Bronchial epithelial cell (primary cell): Measurements from ENCODE around the gene PUS3. TPM values are rescaled to one million over a fixed set of nuclear protein-coding genes. Genes with fewer than 3 reads are reported as not detected.

Experiments
- DNase-seq: peaks from one replicate; pipeline ENCODE4 v3.0.0-alpha.2; 2010; ENCODE audit warnings: low read depth
- FAIRE-seq: peaks from 2 replicates; lab custom pipeline; 2011; peaks lifted over from hg19 to GRCh38; lab: Jason Lieb, UNC
- H3K27me3 ChIP-seq: 2 replicates; pipeline ENCODE4 v1.5.1; 2011; ENCODE audit warnings: low read length; ENCODE audit not compliant: control insufficient read depth, insufficient read depth
- H3K36me3 ChIP-seq: 2 replicates; pipeline ENCODE4 v1.5.1; 2011; ENCODE audit warnings: low read length; ENCODE audit not compliant: control insufficient read depth, insufficient read depth
- H3K4me3 ChIP-seq: 2 replicates; pipeline ENCODE4 v1.5.1; 2011; ENCODE audit warnings: mild to moderate bottlenecking, low read depth, low read length, control low read depth
- total RNA-seq: library from RNA; depleted of rRNA; stranded (reverse); fragments of >200 nt; gene quantifications from 2 replicates; pipeline ENCODE4 v1.2.1, GENCODE V29; 2014
- TF ChIP-seq, protein P1 (sequence below): IDR thresholded peaks from 2 replicates; pipeline ENCODE4 v1.5.1; 2011; ENCODE audit warnings: mild to moderate bottlenecking, moderate library complexity, low read length, control low read depth, inconsistent platforms; ENCODE audit not compliant: insufficient read depth, severe bottlenecking

Gene PUS3
- total RNA-seq, 1 donor from 2014 or later, result 19.5 TPM

GRCh38 chr11:125910226-125910849 lies 7.3 kb upstream of the PUS3 start:
- no peaks in the 10 kb centered on the region for H3K27me3 ChIP-seq

DNA sequence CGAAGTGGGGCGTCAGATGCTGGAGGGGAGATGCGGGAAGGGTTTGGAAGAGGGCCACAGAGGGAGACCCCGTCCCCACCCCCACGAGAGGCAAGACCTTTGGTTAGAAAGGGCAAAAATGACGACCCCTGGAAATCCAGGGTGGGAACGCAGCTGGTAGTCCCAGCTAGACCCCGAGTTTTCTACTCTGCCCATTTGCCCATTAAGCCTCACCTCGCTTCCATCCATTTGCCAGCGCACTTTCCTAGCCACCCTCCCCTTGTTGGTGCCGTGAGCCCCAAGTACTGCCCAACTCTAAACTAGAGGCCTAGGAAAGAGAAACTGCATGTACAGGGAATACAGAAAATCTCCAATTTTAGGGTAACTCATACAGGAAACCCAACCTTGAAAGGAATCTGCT lies 1.7 kb upstream of the PUS3 start:
- TF ChIP-seq, protein P1, sequence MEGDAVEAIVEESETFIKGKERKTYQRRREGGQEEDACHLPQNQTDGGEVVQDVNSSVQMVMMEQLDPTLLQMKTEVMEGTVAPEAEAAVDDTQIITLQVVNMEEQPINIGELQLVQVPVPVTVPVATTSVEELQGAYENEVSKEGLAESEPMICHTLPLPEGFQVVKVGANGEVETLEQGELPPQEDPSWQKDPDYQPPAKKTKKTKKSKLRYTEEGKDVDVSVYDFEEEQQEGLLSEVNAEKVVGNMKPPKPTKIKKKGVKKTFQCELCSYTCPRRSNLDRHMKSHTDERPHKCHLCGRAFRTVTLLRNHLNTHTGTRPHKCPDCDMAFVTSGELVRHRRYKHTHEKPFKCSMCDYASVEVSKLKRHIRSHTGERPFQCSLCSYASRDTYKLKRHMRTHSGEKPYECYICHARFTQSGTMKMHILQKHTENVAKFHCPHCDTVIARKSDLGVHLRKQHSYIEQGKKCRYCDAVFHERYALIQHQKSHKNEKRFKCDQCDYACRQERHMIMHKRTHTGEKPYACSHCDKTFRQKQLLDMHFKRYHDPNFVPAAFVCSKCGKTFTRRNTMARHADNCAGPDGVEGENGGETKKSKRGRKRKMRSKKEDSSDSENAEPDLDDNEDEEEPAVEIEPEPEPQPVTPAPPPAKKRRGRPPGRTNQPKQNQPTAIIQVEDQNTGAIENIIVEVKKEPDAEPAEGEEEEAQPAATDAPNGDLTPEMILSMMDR, result no peak
- no peak overlapping the region for H3K4me3 ChIP-seq
- FAIRE-seq, result no peak
- peaks cover 2% of the 10 kb centered on the region for H3K27me3 ChIP-seq
- H3K36me3 ChIP-seq, result peaks cover 2% of the 10 kb centered on the region
- no peak for DNase-seq

More at GRCh38 chr11:125910226-125910849, 7.3 kb upstream of the PUS3 start:
- TF ChIP-seq, protein P1, result no peak
- DNase-seq (no peak), FAIRE-seq (no peak)
- no peaks in the 10 kb centered on the region for H3K36me3 ChIP-seq
- no peak overlapping the region for H3K4me3 ChIP-seq

GRCh38 chr11:125903711-125904659 lies 979 bp upstream of the PUS3 start, which contains the start of gene DDX25:
TSS of gene DDX25 (plus strand) at chr11:125904508. CDS start at chr11:125904518, 10 bp downstream.
- H3K36me3 ChIP-seq, result peaks cover 3% of the 10 kb centered on the region

DNA sequence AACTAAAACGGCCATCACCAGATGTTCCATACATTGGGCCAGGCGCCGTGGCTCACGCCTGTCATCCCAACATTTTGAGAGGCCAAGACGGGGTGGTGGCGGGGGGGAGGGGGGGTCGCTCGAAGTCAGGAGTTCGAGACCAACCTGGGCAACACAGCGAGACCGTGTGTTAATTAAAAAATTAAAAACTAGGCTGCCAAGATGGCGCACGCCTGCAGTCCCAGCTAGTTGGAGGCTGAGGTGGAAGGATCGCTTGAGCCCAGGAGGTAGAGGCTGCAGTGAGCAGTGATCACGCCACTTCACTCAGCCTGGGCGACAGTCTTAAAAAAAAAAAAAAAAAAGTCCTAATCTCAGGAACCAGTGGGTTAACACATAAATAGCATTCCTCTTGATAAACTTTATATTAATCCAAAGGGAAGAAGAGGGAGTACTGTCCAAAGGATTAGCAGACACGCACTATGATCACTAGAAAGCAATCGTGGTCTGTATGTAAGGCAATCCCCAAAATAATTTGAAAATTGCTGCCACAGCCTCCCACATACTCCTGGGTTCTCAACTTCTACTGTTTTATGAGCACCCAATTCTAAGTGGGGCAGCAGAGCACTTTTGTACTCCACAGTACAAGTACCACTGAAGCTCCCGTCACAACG lies 604 bp downstream of the PUS3 start:
- peaks cover 3% of the 10 kb centered on the region for H3K36me3 ChIP-seq
- peak overlapping the region; percentile 46 for H3K4me3 ChIP-seq
- TF ChIP-seq, protein P1, result no peak
- peaks cover 2% of the 10 kb centered on the region for H3K27me3 ChIP-seq
- FAIRE-seq (no peak), DNase-seq (no peak)

More at GRCh38 chr11:125903711-125904659, 979 bp upstream of the PUS3 start, which contains the start of gene DDX25:
- TF ChIP-seq, protein P1, result no peak
- FAIRE-seq, result no peak
- H3K27me3 ChIP-seq, result peaks cover 2% of the 10 kb centered on the region
- H3K4me3 ChIP-seq, result peak within 1 kb of the TSS; percentile 22
- DNase-seq, result no peak

GRCh38 chr11:125901872-125902271 lies 1.1 kb downstream of the PUS3 start:
- Histone ChIP-seq H3K4me3 (no peak overlapping the region), H3K27me3 (peaks cover 2% of the 10 kb centered on the region), H3K36me3 (peaks cover 3% of the 10 kb centered on the region)
- TF ChIP-seq, protein P1, result no peak
- DNase-seq (no peak), FAIRE-seq (no peak)
